H9 (cell line): ENCODE results near the gene ME3. TPM values are rescaled to one million over a fixed set of nuclear protein-coding genes. Genes with fewer than 3 reads are reported as not detected.

Experiments used
- DNase-seq: peaks from one replicate; pipeline ENCODE4 v3.0.0-alpha.2; 2017
- H2AFZ ChIP-seq: one replicate; pipeline ENCODE4 v1.6.1; 2013; ENCODE audit warnings: mild to moderate bottlenecking, low read length, control low read depth, moderate library complexity
- H2AK5ac ChIP-seq: 2 replicates; pipeline ENCODE4 v1.6.1; 2013; ENCODE audit warnings: low read length, control low read depth, mixed read lengths; ENCODE audit not compliant: insufficient read length
- H2BK120ac ChIP-seq: one replicate; pipeline ENCODE4 v1.6.1; 2013; ENCODE audit warnings: low read depth, mild to moderate bottlenecking, low read length, control low read depth, inconsistent platforms; ENCODE audit not compliant: poor library complexity, severe bottlenecking
- H2BK12ac ChIP-seq: 2 replicates; pipeline ENCODE4 v1.6.1; 2013; ENCODE audit warnings: low read length, control low read depth, mixed read lengths, low read depth; ENCODE audit not compliant: insufficient read length
- H2BK15ac ChIP-seq: 2 replicates; pipeline ENCODE4 v1.6.1; 2013; ENCODE audit warnings: low read depth, low read length, control low read depth
- H2BK20ac ChIP-seq: one replicate; pipeline ENCODE4 v1.6.1; 2013; ENCODE audit warnings: low read depth, mild to moderate bottlenecking, low read length, control low read depth, inconsistent platforms; ENCODE audit not compliant: poor library complexity, severe bottlenecking
- H2BK5ac ChIP-seq: 2 replicates; pipeline ENCODE4 v1.6.1; 2013; ENCODE audit warnings: low read length, control low read depth, mixed read lengths; ENCODE audit not compliant: insufficient read length
- H3K14ac ChIP-seq: 2 replicates; pipeline ENCODE4 v1.6.1; 2013; ENCODE audit warnings: low read length, control low read depth; ENCODE audit not compliant: insufficient read depth
- H3K18ac ChIP-seq: 2 replicates; pipeline ENCODE4 v1.6.1; 2013; ENCODE audit warnings: low read depth, mild to moderate bottlenecking, mixed read lengths, low read length, control low read depth; ENCODE audit not compliant: insufficient read length
- H3K23ac ChIP-seq: 2 replicates; pipeline ENCODE4 v1.6.1; 2013; ENCODE audit warnings: low read length, control low read depth, mixed read lengths, low read depth; ENCODE audit not compliant: insufficient read length
- H3K23me2 ChIP-seq: 2 replicates; pipeline ENCODE4 v1.6.1; 2013; ENCODE audit warnings: low read depth, mild to moderate bottlenecking, mixed read lengths, low read length, control low read depth; ENCODE audit not compliant: insufficient read length, poor library complexity, severe bottlenecking
- H3K27ac ChIP-seq: 2 replicates; pipeline ENCODE4 v1.5.1; 2013; ENCODE audit warnings: low read length, control low read depth, mixed read lengths, low read depth; ENCODE audit not compliant: insufficient read length
- H3K27me3 ChIP-seq: 2 replicates; pipeline ENCODE4 v1.6.1; 2013; ENCODE audit warnings: low read length, control low read depth, inconsistent platforms; ENCODE audit not compliant: insufficient read depth
- H3K4ac ChIP-seq: 2 replicates; pipeline ENCODE4 v1.6.1; 2013; ENCODE audit warnings: low read depth, mild to moderate bottlenecking, control low read depth, inconsistent platforms, low read length, moderate library complexity
- H3K4me1 ChIP-seq: 2 replicates; pipeline ENCODE4 v1.6.1; 2013; ENCODE audit warnings: low read length, control low read depth, inconsistent platforms; ENCODE audit not compliant: insufficient read depth
- H3K4me2 ChIP-seq: 2 replicates; pipeline ENCODE4 v1.6.1; 2013; ENCODE audit warnings: low read length, control low read depth, mixed read lengths; ENCODE audit not compliant: insufficient read length, insufficient read depth
- H3K56ac ChIP-seq: 2 replicates; pipeline ENCODE4 v1.6.1; 2013; ENCODE audit warnings: low read depth, mild to moderate bottlenecking, mixed read lengths, low read length, control low read depth; ENCODE audit not compliant: insufficient read length
- H3K79me1 ChIP-seq: 2 replicates; pipeline ENCODE4 v1.6.1; 2013; ENCODE audit warnings: low read depth, mild to moderate bottlenecking, moderate library complexity, low read length, control low read depth, inconsistent platforms; ENCODE audit not compliant: insufficient read depth, poor library complexity, severe bottlenecking
- H3K79me2 ChIP-seq: 2 replicates; pipeline ENCODE4 v1.6.1; 2013; ENCODE audit warnings: low read length, control low read depth, inconsistent platforms; ENCODE audit not compliant: insufficient read depth
- H3K9ac ChIP-seq: 2 replicates; pipeline ENCODE4 v1.6.1; 2013; ENCODE audit warnings: low read length, control low read depth, mixed read lengths; ENCODE audit not compliant: insufficient read length; ENCODE audit errors: extremely low read depth
- H3K9me3 ChIP-seq: one replicate; pipeline ENCODE4 v1.6.1; 2013; ENCODE audit warnings: low read depth, low read length, inconsistent platforms; ENCODE audit not compliant: control insufficient read depth
- H3T11ph ChIP-seq: one replicate; pipeline ENCODE4 v1.6.1; 2013; ENCODE audit warnings: mild to moderate bottlenecking, low read length, control low read depth, inconsistent platforms
- H4K20me1 ChIP-seq: one replicate; pipeline ENCODE4 v1.6.1; 2013; ENCODE audit not compliant: control insufficient read depth, insufficient read length, insufficient read depth
- H4K5ac ChIP-seq: 2 replicates; pipeline ENCODE4 v1.6.1; 2013; ENCODE audit warnings: low read depth, mild to moderate bottlenecking, mixed read lengths, low read length, control low read depth; ENCODE audit not compliant: insufficient read length
- H4K8ac ChIP-seq: replicated peaks from 2 replicates; pipeline ENCODE4 v1.6.1; 2013; ENCODE audit warnings: low read length, control low read depth, mixed read lengths, low read depth; ENCODE audit not compliant: insufficient read length
- H4K91ac ChIP-seq: 2 replicates; pipeline ENCODE4 v1.6.1; 2013; ENCODE audit warnings: low read depth, mild to moderate bottlenecking, moderate library complexity, mixed read lengths, low read length, control low read depth; ENCODE audit not compliant: insufficient read length
- H3K27ac Mint-ChIP-seq, 3 experiments: 2 replicates in 2 of 3; 3 replicates in 1 of 3; pipeline ENCODE4 v1.8.0; 2020 to 2021; ENCODE audit warnings: mixed read lengths in 3 of 3, mild to moderate bottlenecking in 1 of 3, moderate library complexity in 1 of 3
- H3K27me3 Mint-ChIP-seq: 2 replicates; pipeline ENCODE4 v1.8.0; 2021; ENCODE audit warnings: low read depth, mild to moderate bottlenecking, moderate library complexity, mixed read lengths
- H3K36me3 Mint-ChIP-seq, 3 experiments: 2 replicates in 2 of 3; 3 replicates in 1 of 3; pipeline ENCODE4 v1.8.0; 2020 to 2021; ENCODE audit warnings: low read depth in 3 of 3, mixed read lengths in 3 of 3; ENCODE audit not compliant: insufficient read depth in 1 of 3
- H3K4me1 Mint-ChIP-seq, 2 experiments: 2 replicates each; pipeline ENCODE4 v1.8.0; 2020; ENCODE audit warnings: mixed read lengths in 2 of 2
- H3K4me3 Mint-ChIP-seq, 2 experiments: 2 replicates in 1 of 2; 3 replicates in 1 of 2; pipeline ENCODE4 v1.8.0; 2020 to 2021; ENCODE audit warnings: mild to moderate bottlenecking in 2 of 2, mixed read lengths in 2 of 2, moderate library complexity in 1 of 2
- H3K9me3 Mint-ChIP-seq, 2 experiments: 2 replicates in 1 of 2; 3 replicates in 1 of 2; pipeline ENCODE4 v1.8.0; 2020; ENCODE audit warnings: mild to moderate bottlenecking in 2 of 2, mixed read lengths in 2 of 2, moderate library complexity in 1 of 2
- total RNA-seq: library from RNA; stranded (reverse); gene quantifications from 2 replicates; pipeline ENCODE4 v1.2.1, GENCODE V29; 2021
- TF ChIP-seq, protein P1 (sequence below): fragments of 200-600 bp; sonication (generic); conservative IDR thresholded peaks from 3 replicates; pipeline ENCODE4 v1.8.0; 2021; ENCODE audit warnings: antibody characterized with exemption, mild to moderate bottlenecking

The ME3 gene
- total RNA-seq, 1 experiment from 2014 or later = 2.8 TPM

DNA sequence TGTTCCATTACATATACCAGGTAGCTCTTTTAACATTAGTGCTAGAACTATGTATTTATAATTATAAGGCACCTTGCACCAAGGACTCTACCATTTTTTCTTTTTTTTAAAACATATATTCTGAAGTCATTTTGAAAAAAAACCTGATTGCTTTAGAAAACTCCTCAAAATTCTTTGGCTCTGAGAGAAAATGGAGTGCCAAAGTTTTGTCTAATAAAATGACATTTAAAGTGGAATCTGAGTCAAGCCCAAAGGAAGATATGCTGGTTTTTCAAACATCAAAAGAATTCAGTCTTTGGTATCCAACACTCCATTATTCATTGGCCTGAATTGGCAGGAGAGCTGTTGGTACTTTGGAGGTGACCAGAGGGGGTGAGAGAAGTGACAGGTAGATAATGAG, 116.5 kb downstream of the ME3 start:
- Histone ChIP-seq H2BK20ac (no peak overlapping the region), H3K9ac (no peak overlapping the region), H2BK5ac (no peak overlapping the region), H3K27me3 (no peaks in the 10 kb centered on the region), H2BK12ac (no peak overlapping the region), H3K23me2 (no peaks in the 10 kb centered on the region), H4K20me1 (no peaks in the 10 kb centered on the region), H3K18ac (no peak overlapping the region), H3K14ac (no peak overlapping the region), H3T11ph (no peak overlapping the region), H2AFZ (no peak overlapping the region), H3K4me1 (no peaks in the 10 kb centered on the region), H3K79me2 (no peaks in the 10 kb centered on the region), H3K56ac (no peak overlapping the region), H3K79me1 (no peaks in the 10 kb centered on the region), H2BK120ac (no peak overlapping the region), H3K27ac (no peak overlapping the region), H3K4me2 (no peak overlapping the region), H3K4ac (no peak overlapping the region), H2BK15ac (no peak overlapping the region), H3K9me3 (no peaks in the 10 kb centered on the region), H3K23ac (no peak overlapping the region), H2AK5ac (no peak overlapping the region), H4K5ac (no peak overlapping the region), H4K8ac (no peak overlapping the region), H4K91ac (no peak overlapping the region)
- Mint-ChIP-seq H3K36me3 (no peaks in the 10 kb centered on the region), H3K4me1 (peaks cover 6 to 8% of the 10 kb centered on the region in 2 experiments), H3K27me3 (no peaks in the 10 kb centered on the region; the same call in 1 of the 2 replicates), H3K9me3 (no peaks in the 10 kb centered on the region; a peak in 1 of 5 replicates), H3K4me3 (no peak overlapping the region), H3K27ac (no peak overlapping the region)
- TF ChIP-seq, protein P1, sequence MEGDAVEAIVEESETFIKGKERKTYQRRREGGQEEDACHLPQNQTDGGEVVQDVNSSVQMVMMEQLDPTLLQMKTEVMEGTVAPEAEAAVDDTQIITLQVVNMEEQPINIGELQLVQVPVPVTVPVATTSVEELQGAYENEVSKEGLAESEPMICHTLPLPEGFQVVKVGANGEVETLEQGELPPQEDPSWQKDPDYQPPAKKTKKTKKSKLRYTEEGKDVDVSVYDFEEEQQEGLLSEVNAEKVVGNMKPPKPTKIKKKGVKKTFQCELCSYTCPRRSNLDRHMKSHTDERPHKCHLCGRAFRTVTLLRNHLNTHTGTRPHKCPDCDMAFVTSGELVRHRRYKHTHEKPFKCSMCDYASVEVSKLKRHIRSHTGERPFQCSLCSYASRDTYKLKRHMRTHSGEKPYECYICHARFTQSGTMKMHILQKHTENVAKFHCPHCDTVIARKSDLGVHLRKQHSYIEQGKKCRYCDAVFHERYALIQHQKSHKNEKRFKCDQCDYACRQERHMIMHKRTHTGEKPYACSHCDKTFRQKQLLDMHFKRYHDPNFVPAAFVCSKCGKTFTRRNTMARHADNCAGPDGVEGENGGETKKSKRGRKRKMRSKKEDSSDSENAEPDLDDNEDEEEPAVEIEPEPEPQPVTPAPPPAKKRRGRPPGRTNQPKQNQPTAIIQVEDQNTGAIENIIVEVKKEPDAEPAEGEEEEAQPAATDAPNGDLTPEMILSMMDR = no peak
- no peak for DNase-seq
